Effector memory CD4-positive, alpha-beta T cell (primary cell): ENCODE measurements around the gene GRID1.

Source experiments
- DNase-seq, 3 donors: peaks; one replicate each; pipeline ENCODE4 v3.0.0-alpha.2; 2020
- H3K27ac ChIP-seq: 2 replicates; pipeline ENCODE4 v1.7.0; 2013; ENCODE audit warnings: mild to moderate bottlenecking, low read length, moderate library complexity; ENCODE audit not compliant: insufficient read depth, poor library complexity, severe bottlenecking
- H3K27me3 ChIP-seq: replicated peaks from 2 replicates; pipeline ENCODE4 v1.7.0; 2013; ENCODE audit warnings: mild to moderate bottlenecking, low read length; ENCODE audit not compliant: insufficient read depth, control insufficient read depth, poor library complexity, severe bottlenecking
- H3K36me3 ChIP-seq: 2 replicates; pipeline ENCODE4 v1.7.0; 2013; ENCODE audit warnings: mild to moderate bottlenecking, low read length, moderate library complexity; ENCODE audit not compliant: control insufficient read depth, insufficient read depth
- H3K4me1 ChIP-seq: 2 replicates; pipeline ENCODE4 v1.7.0; 2013; ENCODE audit warnings: low read length, mild to moderate bottlenecking; ENCODE audit not compliant: control insufficient read depth, insufficient read depth, poor library complexity, severe bottlenecking
- H3K4me3 ChIP-seq: 2 replicates; pipeline ENCODE4 v1.7.0; 2013; ENCODE audit warnings: low read length, low read depth, mild to moderate bottlenecking; ENCODE audit not compliant: insufficient read depth, poor library complexity, severe bottlenecking
- H3K9me3 ChIP-seq: 2 replicates; pipeline ENCODE4 v1.7.0; 2013; ENCODE audit warnings: mild to moderate bottlenecking, low read length, moderate library complexity; ENCODE audit not compliant: control insufficient read depth

Gene GRID1

GRCh38 chr10:86215712-86216111 is 150.9 kb downstream of the GRID1 start:
- Histone ChIP-seq H3K9me3 (no peaks in the 10 kb centered on the region), H3K27me3 (no peaks in the 10 kb centered on the region)
- no peak for DNase-seq

GRCh38 chr10:86215046-86215445 is 151.5 kb downstream of the GRID1 start:
- no peak for DNase-seq
- no peaks in the 10 kb centered on the region for H3K27me3 ChIP-seq

More at GRCh38 chr10:86215712-86216111, 150.9 kb downstream of the GRID1 start:
- Histone ChIP-seq H3K4me3 (no peak overlapping the region), H3K27ac (no peak overlapping the region), H3K36me3 (no peaks in the 10 kb centered on the region), H3K4me1 (no peaks in the 10 kb centered on the region)

GRCh38 chr10:86213148-86213547 is 153.4 kb downstream of the GRID1 start:
- no peaks in the 10 kb centered on the region for H3K27me3 ChIP-seq
- H3K4me1 ChIP-seq = no peaks in the 10 kb centered on the region
- DNase-seq = no peak
- H3K9me3 ChIP-seq = no peaks in the 10 kb centered on the region
- H3K27ac ChIP-seq = no peak overlapping the region
- H3K36me3 ChIP-seq = no peaks in the 10 kb centered on the region
- H3K4me3 ChIP-seq = no peak overlapping the region

More at GRCh38 chr10:86215046-86215445, 151.5 kb downstream of the GRID1 start:
- Histone ChIP-seq H3K36me3 (no peaks in the 10 kb centered on the region), H3K27ac (no peak overlapping the region), H3K4me3 (no peak overlapping the region), H3K9me3 (no peaks in the 10 kb centered on the region), H3K4me1 (no peaks in the 10 kb centered on the region)

- H3K36me3 ChIP-seq = no peaks in the 10 kb centered on the region
- H3K9me3 ChIP-seq = no peaks in the 10 kb centered on the region
- no peak overlapping the region for H3K27ac ChIP-seq
- no peak for DNase-seq
- no peaks in the 10 kb centered on the region for H3K4me1 ChIP-seq
- no peak overlapping the region for H3K4me3 ChIP-seq
- no peaks in the 10 kb centered on the region for H3K27me3 ChIP-seq
Observed at GRCh38 chr10:86212391-86212700, 154.2 kb downstream of the GRID1 start.

GRCh38 chr10:86211691-86212390 is 154.8 kb downstream of the GRID1 start:
- DNase-seq = no peak
- H3K4me1 ChIP-seq = no peaks in the 10 kb centered on the region
- H3K9me3 ChIP-seq = no peaks in the 10 kb centered on the region
- H3K4me3 ChIP-seq = no peak overlapping the region
- no peaks in the 10 kb centered on the region for H3K36me3 ChIP-seq
- no peak overlapping the region for H3K27ac ChIP-seq
- no peaks in the 10 kb centered on the region for H3K27me3 ChIP-seq

- Histone ChIP-seq H3K9me3 (no peaks in the 10 kb centered on the region), H3K4me3 (no peak overlapping the region), H3K36me3 (no peaks in the 10 kb centered on the region), H3K4me1 (no peaks in the 10 kb centered on the region), H3K27ac (no peak overlapping the region), H3K27me3 (no peaks in the 10 kb centered on the region)
- no peak for DNase-seq
Observed at GRCh38 chr10:86210416-86210815, 156.2 kb downstream of the GRID1 start.

- Histone ChIP-seq H3K27ac (no peak overlapping the region), H3K36me3 (no peaks in the 10 kb centered on the region), H3K4me1 (no peaks in the 10 kb centered on the region), H3K27me3 (no peaks in the 10 kb centered on the region), H3K4me3 (no peak overlapping the region), H3K9me3 (no peaks in the 10 kb centered on the region)
- no peak for DNase-seq
Observed at GRCh38 chr10:86209726-86210125, 156.9 kb downstream of the GRID1 start.

GRCh38 chr10:86207226-86207625 is 159.4 kb downstream of the GRID1 start:
- H3K27me3 ChIP-seq = no peaks in the 10 kb centered on the region
- H3K36me3 ChIP-seq = no peaks in the 10 kb centered on the region
- DNase-seq = no peak
- H3K4me3 ChIP-seq = no peak overlapping the region
- H3K27ac ChIP-seq = no peak overlapping the region
- H3K4me1 ChIP-seq = no peaks in the 10 kb centered on the region
- H3K9me3 ChIP-seq = no peaks in the 10 kb centered on the region

- no peak overlapping the region for H3K27ac ChIP-seq
- no peaks in the 10 kb centered on the region for H3K27me3 ChIP-seq
- DNase-seq = no peak
- H3K4me3 ChIP-seq = no peak overlapping the region
- H3K4me1 ChIP-seq = no peaks in the 10 kb centered on the region
- no peaks in the 10 kb centered on the region for H3K9me3 ChIP-seq
- H3K36me3 ChIP-seq = no peaks in the 10 kb centered on the region
Observed at GRCh38 chr10:86206240-86206579, 160.4 kb downstream of the GRID1 start.

GRCh38 chr10:86205306-86206239 is 161.0 kb downstream of the GRID1 start:
- no peak for DNase-seq
- Histone ChIP-seq H3K27ac (no peak overlapping the region), H3K9me3 (no peaks in the 10 kb centered on the region), H3K36me3 (no peaks in the 10 kb centered on the region), H3K4me3 (no peak overlapping the region), H3K27me3 (no peaks in the 10 kb centered on the region), H3K4me1 (no peaks in the 10 kb centered on the region)
